CD4-positive, alpha-beta T cell treated with Interleukin-4 for 1 hour (primary cell): Measurements from ENCODE around the gene RAD51B.
"Not testable (repeated sequence)": the region's sequence is repeated elsewhere in the genome, so short reads cannot be mapped to it uniquely, and the experiment has no call there.

Source experiments
- DNase-seq, 2 donors: peaks; one replicate each; pipeline ENCODE4 v3.0.0-alpha.2; 2020 to 2022

Gene RAD51B

DNA sequence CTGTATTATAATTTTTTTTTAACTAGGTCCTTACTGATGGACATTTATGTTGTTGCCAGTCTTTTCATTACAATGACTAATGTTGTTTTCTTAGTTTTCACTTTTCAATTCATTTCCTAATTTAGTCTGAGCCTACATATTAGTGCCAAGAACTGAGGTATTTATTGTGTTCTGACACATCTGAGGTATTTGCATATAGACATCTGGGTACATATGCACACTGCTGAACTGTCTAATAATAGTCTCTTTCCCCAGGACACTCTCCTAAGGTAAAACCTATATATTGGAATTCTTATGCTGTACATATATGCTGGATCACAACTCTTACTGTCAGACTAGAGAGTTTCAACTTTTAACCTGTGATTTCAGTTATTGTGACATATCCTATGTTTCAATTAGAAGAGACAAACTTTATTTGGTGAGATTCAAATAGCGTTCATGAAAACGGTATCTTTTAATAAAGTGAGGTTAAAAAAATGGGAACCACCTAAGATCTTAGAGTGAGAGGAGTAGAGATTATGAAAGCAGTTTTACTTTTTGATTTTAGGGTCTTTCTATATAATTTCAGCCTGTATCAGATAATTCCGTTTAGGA is 263.2 kb downstream of the RAD51B start:
- DNase-seq, result no peak

- DNase-seq, result no peak
These were observed 264.7 kb downstream of the RAD51B start for GRCh38 chr14:68084256-68084655.

GRCh38 chr14:68085742-68086141 is 266.2 kb downstream of the RAD51B start:
- DNase-seq, result no peak

GRCh38 chr14:68088451-68088854 is 268.9 kb downstream of the RAD51B start:
- DNase-seq, result no peak

DNA sequence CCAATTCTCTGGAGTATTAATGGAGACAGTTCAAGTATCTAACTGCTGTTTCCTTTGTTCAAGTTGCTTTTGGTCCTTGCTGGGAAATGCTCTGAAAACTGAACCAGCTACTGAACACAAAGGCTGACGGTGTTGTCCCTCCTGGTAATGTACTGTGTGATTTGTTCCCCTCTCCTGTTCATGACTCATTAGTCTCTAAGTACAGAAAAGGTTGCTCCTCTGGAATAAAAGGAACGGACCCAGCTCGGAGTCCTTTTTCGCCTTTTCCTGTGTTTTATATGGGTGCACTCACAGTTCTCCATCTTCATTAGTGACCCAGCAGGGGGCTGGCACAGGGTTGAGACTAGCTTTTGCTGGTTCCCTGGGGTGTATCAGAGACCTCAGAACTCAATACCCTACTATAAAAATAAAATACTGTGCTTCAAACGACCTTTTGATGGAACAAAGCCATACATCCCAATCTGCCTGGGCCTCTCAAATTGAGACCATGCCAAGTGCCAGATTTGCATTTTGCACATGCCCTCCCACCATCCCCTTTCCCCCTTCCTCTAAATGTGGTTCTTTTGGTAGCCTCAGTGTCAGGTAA is 269.7 kb downstream of the RAD51B start:
- no peak for DNase-seq

- no peak for DNase-seq
These were observed 274.6 kb downstream of the RAD51B start for GRCh38 chr14:68094158-68094557.

- DNase-seq, result no peak
These were observed 275.2 kb downstream of the RAD51B start for GRCh38 chr14:68094752-68095151.

DNA sequence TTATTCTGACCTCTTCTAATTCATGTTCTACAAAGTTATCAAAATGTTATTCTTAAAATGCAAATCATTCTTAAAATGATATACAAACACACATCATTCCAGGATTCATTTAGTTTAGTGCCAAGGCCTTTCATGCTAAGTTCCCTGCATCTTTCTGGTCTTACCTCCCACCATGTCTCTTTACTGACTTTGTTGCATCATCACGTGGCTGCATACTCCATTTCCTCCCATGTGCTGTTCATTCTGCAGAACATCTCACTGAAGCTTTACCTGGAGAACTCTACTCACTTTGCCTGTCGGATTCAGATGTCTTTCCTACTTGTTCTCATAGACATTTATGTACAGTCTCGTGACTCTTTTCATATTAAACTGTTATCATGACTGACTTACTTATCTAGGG is 278.1 kb downstream of the RAD51B start:
- no peak for DNase-seq

- DNase-seq, result no peak
These were observed 279.3 kb downstream of the RAD51B start for GRCh38 chr14:68098834-68099233.

DNA sequence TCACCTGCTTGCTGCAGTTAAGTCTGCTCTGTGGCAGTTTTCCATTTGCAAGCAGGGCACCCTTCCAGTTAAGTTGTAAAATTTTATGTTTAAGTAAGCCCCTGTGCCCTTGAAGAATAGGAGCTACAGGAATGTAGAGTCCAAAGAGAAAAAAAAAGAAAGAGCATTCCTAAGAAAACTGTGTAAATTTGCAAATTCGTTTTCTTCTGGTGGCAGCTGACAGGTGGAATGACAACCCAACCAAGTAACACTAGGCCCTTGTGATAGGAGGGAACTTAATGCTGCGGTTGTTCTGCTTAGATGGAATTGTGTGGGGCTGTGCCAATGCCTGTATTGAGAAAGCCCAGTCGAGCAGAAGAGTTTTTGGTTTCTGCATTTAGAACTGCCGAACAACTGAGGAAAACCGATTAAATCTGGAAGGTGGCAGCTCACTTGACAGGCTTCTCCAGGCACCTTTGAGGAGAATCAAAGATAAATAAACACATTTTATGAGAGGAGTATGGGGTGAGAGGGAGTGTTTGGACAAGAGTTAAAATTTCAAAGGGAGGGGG is 280.0 kb downstream of the RAD51B start:
- no peak for DNase-seq

- DNase-seq, result not testable (repeated sequence)
These were observed 282.2 kb downstream of the RAD51B start for GRCh38 chr14:68101715-68102301.

- DNase-seq, result no peak
These were observed 284.3 kb downstream of the RAD51B start for GRCh38 chr14:68103853-68104252.

DNA sequence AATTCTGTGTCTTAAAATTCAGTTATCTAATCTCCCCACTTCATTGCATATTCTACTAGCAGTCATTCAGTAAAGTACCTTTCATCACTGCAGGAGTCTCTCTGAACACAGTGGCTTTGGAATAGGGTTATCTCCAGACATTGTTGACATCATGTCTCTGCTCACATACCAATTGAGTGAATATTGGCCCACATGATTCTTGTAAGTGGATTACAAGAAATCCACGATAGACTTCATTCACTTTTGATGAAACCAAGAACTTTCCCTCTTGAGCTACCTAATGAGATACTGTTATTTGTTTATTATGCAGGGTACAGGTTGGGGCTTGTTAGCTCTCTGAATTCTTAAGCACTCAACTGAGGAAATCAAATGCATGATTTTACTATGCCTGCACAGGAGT is 284.9 kb downstream of the RAD51B start:
- no peak for DNase-seq

DNA sequence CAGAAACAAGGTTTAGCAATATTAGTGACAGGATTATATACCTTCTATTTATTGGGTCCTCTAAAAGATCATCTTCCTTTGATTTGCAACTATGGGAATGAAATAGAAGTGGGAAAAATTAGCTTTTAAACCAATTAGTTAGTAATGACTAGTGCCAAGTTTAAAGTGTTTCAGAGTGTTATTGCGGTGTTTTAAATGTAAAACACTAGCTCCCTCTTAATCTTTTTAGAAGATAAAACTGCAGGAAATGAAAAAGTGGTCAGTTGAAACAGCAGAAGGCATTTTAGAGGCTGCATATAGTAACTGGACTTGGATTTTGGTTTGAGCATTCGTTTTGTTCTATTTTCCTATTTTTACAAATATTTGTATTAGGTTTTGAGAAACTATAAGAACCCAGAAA is 286.2 kb downstream of the RAD51B start:
- DNase-seq, result no peak

- no peak for DNase-seq
These were observed 286.9 kb downstream of the RAD51B start for GRCh38 chr14:68106456-68106855.

GRCh38 chr14:68106905-68107304 is 287.3 kb downstream of the RAD51B start:
- no peak for DNase-seq

- DNase-seq, result no peak
These were observed 289.7 kb downstream of the RAD51B start for GRCh38 chr14:68109132-68109900.

GRCh38 chr14:68111097-68111852 is 291.7 kb downstream of the RAD51B start:
- no peak for DNase-seq

- DNase-seq, result no peak
These were observed 292.3 kb downstream of the RAD51B start for GRCh38 chr14:68111853-68112270.

- DNase-seq, result no peak
These were observed 292.9 kb downstream of the RAD51B start for GRCh38 chr14:68112442-68112841.

- DNase-seq, result no peak
These were observed 293.9 kb downstream of the RAD51B start for GRCh38 chr14:68113343-68113930.

DNA sequence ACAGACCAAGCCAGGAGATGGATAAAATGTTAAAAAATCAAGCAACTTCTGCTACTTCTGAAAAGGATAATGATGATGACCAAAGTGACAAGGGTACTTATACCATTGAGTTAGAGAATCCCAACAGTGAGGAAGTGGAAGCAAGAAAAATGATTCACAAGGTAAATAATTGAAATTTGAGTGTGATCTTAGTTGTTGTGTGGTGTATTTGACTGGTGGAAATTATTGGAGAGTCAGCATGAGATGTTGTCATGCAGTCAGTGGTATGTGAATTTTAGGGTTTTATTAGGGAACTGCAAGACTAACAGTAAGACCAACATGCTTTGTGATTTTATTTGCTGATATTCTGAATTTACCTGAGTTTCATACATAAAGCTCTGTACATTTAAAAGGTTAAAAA is 296.4 kb downstream of the RAD51B start:
- not testable (repeated sequence) for DNase-seq
